ENCODE measurements around the gene ALKBH2.

The ALKBH2 gene

DNA sequence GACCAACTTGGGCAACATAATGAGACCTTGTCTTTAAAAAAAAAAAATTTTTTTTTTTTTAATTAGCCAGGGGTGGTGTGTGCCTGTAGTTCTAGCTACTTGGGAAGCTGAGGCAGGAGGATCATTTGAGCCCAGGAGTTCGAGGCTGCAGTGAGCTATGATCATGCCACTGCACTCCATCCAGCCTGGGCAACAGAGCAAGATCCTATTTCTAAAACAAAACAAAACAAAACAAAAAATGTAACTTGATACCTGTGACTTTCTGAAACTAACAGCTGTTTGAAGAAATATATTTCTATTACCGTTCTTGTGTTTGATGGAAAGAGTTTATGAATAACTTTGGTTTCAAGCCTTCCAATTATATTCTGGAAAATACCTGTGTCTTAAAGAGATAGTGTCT is 21.4 kb upstream of the ALKBH2 start:
- no peak for DNase-seq (ENCODE audit: low read depth)
- TF ChIP-seq, protein P1, sequence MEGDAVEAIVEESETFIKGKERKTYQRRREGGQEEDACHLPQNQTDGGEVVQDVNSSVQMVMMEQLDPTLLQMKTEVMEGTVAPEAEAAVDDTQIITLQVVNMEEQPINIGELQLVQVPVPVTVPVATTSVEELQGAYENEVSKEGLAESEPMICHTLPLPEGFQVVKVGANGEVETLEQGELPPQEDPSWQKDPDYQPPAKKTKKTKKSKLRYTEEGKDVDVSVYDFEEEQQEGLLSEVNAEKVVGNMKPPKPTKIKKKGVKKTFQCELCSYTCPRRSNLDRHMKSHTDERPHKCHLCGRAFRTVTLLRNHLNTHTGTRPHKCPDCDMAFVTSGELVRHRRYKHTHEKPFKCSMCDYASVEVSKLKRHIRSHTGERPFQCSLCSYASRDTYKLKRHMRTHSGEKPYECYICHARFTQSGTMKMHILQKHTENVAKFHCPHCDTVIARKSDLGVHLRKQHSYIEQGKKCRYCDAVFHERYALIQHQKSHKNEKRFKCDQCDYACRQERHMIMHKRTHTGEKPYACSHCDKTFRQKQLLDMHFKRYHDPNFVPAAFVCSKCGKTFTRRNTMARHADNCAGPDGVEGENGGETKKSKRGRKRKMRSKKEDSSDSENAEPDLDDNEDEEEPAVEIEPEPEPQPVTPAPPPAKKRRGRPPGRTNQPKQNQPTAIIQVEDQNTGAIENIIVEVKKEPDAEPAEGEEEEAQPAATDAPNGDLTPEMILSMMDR (IDR thresholded peaks at IDR 0.05; ENCODE audit: insufficient read depth, low read depth, low read length, missing control alignments) = no peak
- no peak overlapping the region for H3K4me3 ChIP-seq (ENCODE audit: low read depth, low read length)

DNA sequence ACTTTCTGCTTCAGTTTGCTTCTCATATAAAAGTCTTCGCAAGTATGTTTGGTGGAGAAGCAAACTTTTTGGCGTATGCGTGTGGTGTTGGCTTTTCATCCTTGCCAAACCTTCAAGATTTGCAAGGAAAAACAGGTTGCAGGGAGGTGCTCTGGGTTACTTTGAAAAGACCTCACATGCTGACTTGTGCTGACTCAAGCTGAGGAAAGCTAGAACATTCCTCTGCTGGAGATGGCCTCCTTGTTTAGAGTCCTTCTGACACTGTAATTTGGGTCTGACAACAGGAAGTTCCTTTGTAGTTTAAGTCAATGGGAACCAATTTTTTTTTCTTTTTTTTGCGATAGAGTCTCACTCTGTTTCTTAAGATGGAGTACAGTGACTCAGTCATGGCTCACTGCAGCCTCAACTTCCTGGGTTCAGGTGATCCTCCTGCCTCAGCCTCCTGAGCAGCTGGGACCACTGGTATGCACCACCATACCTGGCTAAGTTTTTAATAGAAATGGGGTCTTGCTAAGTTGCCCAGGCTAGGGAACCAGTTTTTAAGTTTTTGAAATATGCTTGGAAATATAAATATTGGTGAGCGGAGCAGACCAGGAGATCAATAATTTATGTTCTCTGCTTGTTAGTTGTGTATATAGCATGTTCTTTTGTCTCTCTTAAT is 20.5 kb upstream of the ALKBH2 start:
- TF ChIP-seq, protein P1 (IDR thresholded peaks at IDR 0.05; ENCODE audit: insufficient read depth, low read depth, low read length, missing control alignments) = no peak
- no peak overlapping the region for H3K4me3 ChIP-seq (ENCODE audit: low read depth, low read length)
- DNase-seq (ENCODE audit: low read depth) = no peak

DNA sequence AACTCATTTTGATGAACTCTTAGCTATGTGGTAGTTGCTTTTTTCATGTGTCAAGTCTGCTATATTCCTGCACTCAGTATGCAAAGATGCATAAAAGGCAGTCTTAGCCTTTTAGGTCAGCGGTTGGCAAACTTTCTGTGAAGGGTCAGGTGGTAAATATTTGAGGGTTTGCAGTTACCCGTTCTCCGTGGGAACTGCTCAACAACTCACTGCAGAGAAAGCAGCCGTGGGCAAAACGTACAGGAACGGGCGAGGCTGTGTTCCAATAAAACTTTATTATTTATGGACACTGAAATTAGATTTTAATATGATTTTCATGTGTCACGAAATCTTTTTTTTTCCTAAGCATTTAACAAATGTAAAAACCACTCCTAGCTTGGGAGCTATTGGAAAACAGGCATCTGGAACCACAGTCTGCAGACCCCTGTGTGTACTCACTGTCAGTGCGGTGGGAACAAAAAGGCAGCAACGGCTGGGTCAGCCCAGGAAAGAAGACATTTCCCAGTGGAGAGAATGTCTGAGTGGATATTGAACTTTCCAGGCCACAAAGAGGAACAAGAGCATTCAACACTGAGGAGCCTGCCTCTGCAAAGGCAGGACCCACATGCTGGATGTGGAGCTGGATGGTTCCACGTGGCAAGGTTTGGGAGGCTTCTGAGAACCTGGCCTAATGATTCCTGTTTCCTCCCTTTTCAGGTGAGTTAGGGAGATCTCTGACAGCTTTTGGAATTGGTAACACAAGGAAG is 19.6 kb upstream of the ALKBH2 start:
- TF ChIP-seq, protein P1 (IDR thresholded peaks at IDR 0.05; ENCODE audit: insufficient read depth, low read depth, low read length, missing control alignments) = no peak
- no peak overlapping the region for H3K4me3 ChIP-seq (ENCODE audit: low read depth, low read length)
- DNase-seq (ENCODE audit: low read depth) = no peak

DNA sequence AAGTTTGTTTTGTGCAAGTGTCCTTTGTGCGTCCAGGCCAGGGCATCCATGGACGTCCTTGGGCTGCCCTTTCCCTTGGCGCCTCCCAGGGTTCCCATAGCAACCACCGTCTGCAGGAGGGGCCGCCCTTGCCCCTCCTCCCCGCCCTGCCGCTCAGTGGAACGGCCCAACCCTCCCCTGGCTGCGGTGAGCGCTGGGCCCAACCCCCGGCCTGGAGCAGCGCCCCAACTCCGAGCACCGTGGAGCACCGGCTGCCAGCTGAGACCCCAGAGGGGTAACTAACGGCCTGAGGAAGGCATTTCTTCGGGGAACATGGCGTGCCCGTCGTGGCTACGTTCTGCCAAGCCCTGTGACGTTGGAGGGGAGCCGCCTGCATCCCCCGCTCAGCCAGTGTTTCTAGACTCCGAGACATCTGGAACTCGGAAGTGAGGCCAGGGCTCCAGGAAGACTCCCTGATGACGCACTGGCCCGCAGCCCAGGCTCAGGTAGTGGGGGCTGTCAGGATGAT is 17.8 kb upstream of the ALKBH2 start:
- TF ChIP-seq, protein P1 (IDR thresholded peaks at IDR 0.05; ENCODE audit: insufficient read depth, low read depth, low read length, missing control alignments) = no peak
- H3K4me3 ChIP-seq (ENCODE audit: low read depth, low read length) = no peak overlapping the region
- no peak for DNase-seq (ENCODE audit: low read depth)

DNA sequence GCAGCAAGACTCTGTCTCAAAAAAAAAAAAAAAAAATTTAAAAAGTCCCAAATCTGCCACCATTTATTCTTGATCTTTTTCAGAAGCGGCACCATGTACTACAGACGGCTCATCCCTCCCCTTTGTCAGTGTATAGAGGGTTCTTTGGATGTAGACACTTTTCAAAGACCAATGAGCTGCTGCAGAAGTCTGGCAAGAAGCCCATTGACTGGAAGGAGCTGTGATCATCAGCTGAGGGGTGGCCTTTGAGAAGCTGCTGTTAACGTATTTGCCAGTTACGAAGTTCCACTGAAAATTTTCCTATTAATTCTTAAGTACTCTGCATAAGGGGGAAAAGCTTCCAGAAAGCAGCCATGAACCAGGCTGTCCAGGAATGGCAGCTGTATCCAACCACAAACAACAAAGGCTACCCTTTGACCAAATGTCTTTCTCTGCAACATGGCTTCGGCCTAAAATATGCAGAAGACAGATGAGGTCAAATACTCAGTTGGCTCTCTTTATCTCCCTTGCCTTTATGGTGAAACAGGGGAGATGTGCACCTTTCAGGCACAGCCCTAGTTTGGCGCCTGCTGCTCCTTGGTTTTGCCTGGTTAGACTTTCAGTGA is 16.6 kb upstream of the ALKBH2 start:
- no peak for DNase-seq (ENCODE audit: low read depth)
- TF ChIP-seq, protein P1 (IDR thresholded peaks at IDR 0.05; ENCODE audit: insufficient read depth, low read depth, low read length, missing control alignments) = no peak
- no peak overlapping the region for H3K4me3 ChIP-seq (ENCODE audit: low read depth, low read length)

DNA sequence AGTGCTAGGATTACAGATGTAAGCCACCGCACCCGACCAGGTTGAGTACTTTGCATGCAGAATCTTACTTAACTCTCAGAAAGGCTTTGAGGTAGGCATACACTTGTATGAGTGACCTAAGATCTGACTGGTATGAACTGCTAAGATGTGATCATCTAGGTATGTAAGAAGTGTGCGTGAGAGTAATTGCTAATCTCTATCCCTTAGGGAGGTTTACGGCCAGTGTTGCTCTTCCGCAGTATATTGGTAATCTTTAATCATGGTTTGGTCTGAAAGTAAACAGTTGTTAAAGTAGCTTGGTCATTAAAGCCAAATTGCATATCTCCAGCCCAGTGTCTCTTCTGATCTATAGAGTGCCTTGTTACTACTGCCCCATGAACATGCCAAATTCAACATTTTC is 11.9 kb upstream of the ALKBH2 start:
- TF ChIP-seq, protein P1 (IDR thresholded peaks at IDR 0.05; ENCODE audit: insufficient read depth, low read depth, low read length, missing control alignments) = no peak
- no peak overlapping the region for H3K4me3 ChIP-seq (ENCODE audit: low read depth, low read length)
- no peak for DNase-seq (ENCODE audit: low read depth)

Measured in GM12865 (cell line).